Trophoblast cell (in vitro differentiated cells and primary cell): ENCODE measurements around the gene TSEN34.
"Not testable (repeated sequence)": the region's sequence is repeated elsewhere in the genome, so short reads cannot be mapped to it uniquely, and the experiment has no call there.

Experiments
- DNase-seq, 2 donors: peaks; one replicate each; pipeline ENCODE4 v3.0.0-alpha.2; 2016
- H2AFZ ChIP-seq: 2 replicates; pipeline ENCODE4 v1.6.1; 2013; ENCODE audit warnings: low read length, moderate library complexity, mild to moderate bottlenecking; ENCODE audit not compliant: insufficient read depth, poor library complexity
- H2AK5ac ChIP-seq: 2 replicates; pipeline ENCODE4 v1.6.1; 2013; ENCODE audit warnings: mild to moderate bottlenecking, low read length
- H2BK120ac ChIP-seq: 2 replicates; pipeline ENCODE4 v1.6.1; 2013; ENCODE audit warnings: low read length, mild to moderate bottlenecking, moderate library complexity; ENCODE audit not compliant: insufficient read depth, poor library complexity
- H2BK12ac ChIP-seq: 2 replicates; pipeline ENCODE4 v1.6.1; 2013; ENCODE audit warnings: mild to moderate bottlenecking, low read length, moderate library complexity
- H2BK5ac ChIP-seq: 2 replicates; pipeline ENCODE4 v1.6.1; 2013; ENCODE audit warnings: low read length, low read depth, moderate library complexity, mild to moderate bottlenecking; ENCODE audit not compliant: poor library complexity
- H3K14ac ChIP-seq: 2 replicates; pipeline ENCODE4 v1.6.1; 2013; ENCODE audit warnings: mild to moderate bottlenecking, low read length
- H3K18ac ChIP-seq: 2 replicates; pipeline ENCODE4 v1.6.1; 2013; ENCODE audit warnings: mild to moderate bottlenecking, low read length
- H3K23ac ChIP-seq: 2 replicates; pipeline ENCODE4 v1.6.1; 2013; ENCODE audit warnings: low read length
- H3K27ac ChIP-seq: 2 replicates; pipeline ENCODE4 v1.5.1; 2013; ENCODE audit warnings: low read depth, mild to moderate bottlenecking, inconsistent platforms, low read length, moderate library complexity
- H3K27me3 ChIP-seq: 2 replicates; pipeline ENCODE4 v1.6.1; 2013; ENCODE audit warnings: inconsistent platforms, mild to moderate bottlenecking, low read length, moderate library complexity; ENCODE audit not compliant: insufficient read depth
- H3K36me3 ChIP-seq, 2 experiments: 1 replicate in 1 of 2; 2 replicates in 1 of 2; pipeline ENCODE4 v1.6.1; 2013; ENCODE audit warnings: low read length in 2 of 2, mild to moderate bottlenecking in 2 of 2, moderate library complexity in 1 of 2; ENCODE audit not compliant: insufficient read depth in 2 of 2, control insufficient read depth in 1 of 2
- H3K4ac ChIP-seq: 2 replicates; pipeline ENCODE4 v1.6.1; 2013; ENCODE audit warnings: low read depth, mild to moderate bottlenecking, low read length, moderate library complexity
- H3K4me1 ChIP-seq, 2 experiments: 1 replicate in 1 of 2; 2 replicates in 1 of 2; pipeline ENCODE4 v1.6.1; 2013; ENCODE audit warnings: low read length in 2 of 2, mild to moderate bottlenecking in 2 of 2, moderate library complexity in 1 of 2; ENCODE audit not compliant: insufficient read depth in 2 of 2, control insufficient read depth in 1 of 2
- H3K4me2 ChIP-seq: 2 replicates; pipeline ENCODE4 v1.6.1; 2013; ENCODE audit warnings: inconsistent platforms, mild to moderate bottlenecking, low read length, moderate library complexity
- H3K4me3 ChIP-seq: 2 replicates; pipeline ENCODE4 v1.5.1; 2013; ENCODE audit warnings: mild to moderate bottlenecking, low read depth, low read length, inconsistent platforms
- H3K79me1 ChIP-seq: one replicate; pipeline ENCODE4 v1.6.1; 2013; ENCODE audit warnings: low read length
- H3K79me2 ChIP-seq: 2 replicates; pipeline ENCODE4 v1.6.1; 2013; ENCODE audit warnings: low read length, mild to moderate bottlenecking; ENCODE audit not compliant: control insufficient read depth, insufficient read depth, poor library complexity
- H3K9ac ChIP-seq: 2 replicates; pipeline ENCODE4 v1.6.1; 2013; ENCODE audit warnings: mild to moderate bottlenecking, low read length
- H3K9me3 ChIP-seq: 2 replicates; pipeline ENCODE4 v1.6.1; 2013; ENCODE audit warnings: low read depth, mild to moderate bottlenecking, control low read depth, inconsistent platforms, low read length; ENCODE audit not compliant: insufficient read depth
- H4K12ac ChIP-seq: 2 replicates; pipeline ENCODE4 v1.6.1; 2013; ENCODE audit warnings: low read depth, mild to moderate bottlenecking, low read length, moderate library complexity
- H4K8ac ChIP-seq: 2 replicates; pipeline ENCODE4 v1.6.1; 2013; ENCODE audit warnings: low read depth, mild to moderate bottlenecking, low read length, moderate library complexity
- H4K91ac ChIP-seq: one replicate; pipeline ENCODE4 v1.6.1; 2013; ENCODE audit warnings: low read depth, mild to moderate bottlenecking, low read length, moderate library complexity
- WGBS: extraction: QIAGEN DNeasy Blood & Tissue Kit; methylation state at CpG from one replicate; pipeline ENCODE4 v1.1.7; 2013; ENCODE audit warnings: missing lambda C conversion rate; ENCODE audit not compliant: insufficient read length, insufficient coverage; ENCODE audit errors: extremely low coverage; 5-methylcytosine and 5-hydroxymethylcytosine counted together

Gene TSEN34

GRCh38 chr19:54218259-54218658 is 27.2 kb downstream of the TSEN34 start:
- peaks cover 11% of the 10 kb centered on the region in 2 experiments for H3K4me1 ChIP-seq
- no peak overlapping the region for H3K4me2 ChIP-seq
- no CpG with 5 or more reads among the region's 8 CpGs for WGBS

DNA sequence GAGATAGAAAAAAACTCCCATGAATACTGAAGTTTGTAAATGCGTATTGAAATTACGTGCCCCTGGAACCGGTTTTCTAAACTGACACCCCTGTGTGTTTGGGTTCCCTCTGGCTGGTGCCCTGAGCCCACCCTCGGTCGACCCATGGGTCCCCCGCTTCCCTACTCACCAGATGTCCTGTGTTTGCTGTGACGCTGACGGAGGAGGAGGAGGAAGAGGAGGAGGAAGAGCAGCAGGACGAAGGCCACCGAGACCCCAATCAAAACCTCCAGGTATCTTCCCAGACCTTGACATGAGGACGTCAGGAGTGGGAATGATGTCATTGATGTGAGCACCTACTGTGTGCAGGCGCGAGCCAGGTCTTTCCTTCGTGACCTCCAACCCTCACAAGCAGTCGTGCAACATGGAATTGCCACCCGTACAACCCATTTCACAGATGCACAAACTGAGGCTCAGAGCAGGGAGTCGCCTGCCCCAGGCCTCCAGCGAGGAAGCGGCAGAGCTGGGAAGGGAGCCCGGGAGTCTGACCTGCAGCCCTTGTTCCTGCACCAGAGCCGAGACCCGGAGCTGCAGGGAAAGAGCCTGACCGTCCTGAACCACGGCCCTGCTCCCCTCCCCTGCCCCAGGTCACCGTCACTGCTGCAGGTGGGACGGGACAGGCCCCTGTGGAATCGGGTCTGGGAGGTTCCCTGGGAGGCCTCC is 28.0 kb downstream of the TSEN34 start:
- no peak for DNase-seq
- no CpG with 5 or more reads among the region's 27 CpGs for WGBS
- H2BK120ac ChIP-seq, result no peak overlapping the region
- H3K4me3 ChIP-seq, result no peak overlapping the region
- peaks cover 11% of the 10 kb centered on the region in 2 experiments for H3K4me1 ChIP-seq
- no peak overlapping the region for H2BK5ac ChIP-seq
- no peak overlapping the region for H2BK12ac ChIP-seq
- no peak overlapping the region for H3K9ac ChIP-seq
- H3K79me2 ChIP-seq, result no peaks in the 10 kb centered on the region
- H3K4ac ChIP-seq, result no peak overlapping the region
- H4K12ac ChIP-seq, result no peak overlapping the region
- H3K4me2 ChIP-seq, result no peak overlapping the region
- H3K36me3 ChIP-seq, result peaks cover 6 to 7% of the 10 kb centered on the region in 2 experiments
- H3K18ac ChIP-seq, result no peak overlapping the region
- no peak overlapping the region for H3K14ac ChIP-seq
- H2AK5ac ChIP-seq, result no peak overlapping the region
- H2AFZ ChIP-seq, result no peak overlapping the region
- H3K23ac ChIP-seq, result no peak overlapping the region
- no peaks in the 10 kb centered on the region for H3K79me1 ChIP-seq
- no peak overlapping the region for H3K27ac ChIP-seq
- no peak overlapping the region for H4K91ac ChIP-seq
- no peaks in the 10 kb centered on the region for H3K9me3 ChIP-seq
- no peak overlapping the region for H4K8ac ChIP-seq
- H3K27me3 ChIP-seq, result no peaks in the 10 kb centered on the region

More at GRCh38 chr19:54218259-54218658, 27.2 kb downstream of the TSEN34 start:
- Histone ChIP-seq H3K4ac (no peak overlapping the region), H2BK5ac (no peak overlapping the region), H2BK120ac (no peak overlapping the region), H3K14ac (no peak overlapping the region), H3K9me3 (no peaks in the 10 kb centered on the region), H2BK12ac (no peak overlapping the region), H3K9ac (peak overlapping the region; percentile 50), H3K36me3 (peaks cover 6 to 7% of the 10 kb centered on the region in 2 experiments), H3K79me2 (no peaks in the 10 kb centered on the region), H3K79me1 (no peaks in the 10 kb centered on the region), H3K27me3 (no peaks in the 10 kb centered on the region), H2AK5ac (no peak overlapping the region), H3K4me3 (no peak overlapping the region), H3K23ac (no peak overlapping the region), H4K8ac (no peak overlapping the region), H2AFZ (no peak overlapping the region), H3K27ac (no peak overlapping the region), H4K91ac (no peak overlapping the region), H3K18ac (no peak overlapping the region), H4K12ac (no peak overlapping the region)
- no peak for DNase-seq

DNA sequence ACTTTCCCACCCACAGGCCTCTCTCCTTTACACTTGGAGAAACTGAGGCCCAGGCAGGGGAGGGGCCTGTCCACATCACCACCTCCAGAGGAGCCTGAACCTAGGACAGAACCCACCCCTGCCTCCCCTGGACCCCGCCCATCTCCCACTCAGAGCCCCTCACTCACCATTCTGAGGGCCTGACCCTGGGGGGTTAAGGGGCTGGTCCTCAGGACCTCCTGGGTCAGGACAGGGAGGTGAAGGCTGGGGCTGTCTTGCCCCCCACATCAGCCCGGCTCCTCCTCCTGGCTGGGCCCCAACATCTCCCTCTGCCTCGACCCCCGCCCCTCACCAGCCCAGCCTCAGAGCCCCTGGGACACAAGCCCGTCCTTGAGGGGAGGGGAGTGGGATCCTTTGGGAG is 28.6 kb downstream of the TSEN34 start:
- H3K4me2 ChIP-seq, H3K18ac ChIP-seq, H3K79me1 ChIP-seq, H3K79me2 ChIP-seq, H3K36me3 ChIP-seq, H3K27ac ChIP-seq, H2BK120ac ChIP-seq, H3K4me3 ChIP-seq, H2AK5ac ChIP-seq, H2BK5ac ChIP-seq, H2AFZ ChIP-seq, H4K8ac ChIP-seq, H2BK12ac ChIP-seq, H3K4ac ChIP-seq, H3K27me3 ChIP-seq, H4K91ac ChIP-seq, DNase-seq, H4K12ac ChIP-seq, H3K9ac ChIP-seq, H3K9me3 ChIP-seq, H3K23ac ChIP-seq, H3K14ac ChIP-seq: not testable (repeated sequence)
- peaks cover 11% of the 10 kb centered on the region in 2 experiments for H3K4me1 ChIP-seq
- no CpG with 5 or more reads among the region's 5 CpGs for WGBS

DNA sequence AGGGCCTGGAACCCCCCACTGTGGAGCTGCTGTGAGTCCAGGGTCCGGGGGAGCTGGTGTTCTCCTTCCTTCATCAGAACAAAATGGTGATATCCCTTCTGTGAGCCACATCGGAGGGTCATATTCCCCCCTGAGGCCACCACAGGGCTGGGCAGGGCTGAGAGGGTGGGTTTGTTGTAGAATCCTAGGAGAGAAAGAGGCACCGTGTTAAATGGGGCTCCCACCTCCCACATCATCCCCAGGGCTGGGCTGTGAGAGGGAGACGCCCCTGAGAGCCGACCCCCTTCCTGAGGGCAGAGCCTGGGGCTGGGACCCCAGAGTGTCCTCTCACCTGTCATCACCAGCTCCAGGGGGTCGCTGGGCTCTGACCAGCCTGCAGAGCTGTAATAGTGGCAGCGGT is 30.8 kb downstream of the TSEN34 start:
- not testable (repeated sequence) for H3K9ac ChIP-seq, H3K4me3 ChIP-seq, H3K27me3 ChIP-seq, H3K36me3 ChIP-seq, H2AFZ ChIP-seq, H3K79me1 ChIP-seq, H3K4ac ChIP-seq, H2AK5ac ChIP-seq, H3K14ac ChIP-seq, H2BK120ac ChIP-seq, H2BK12ac ChIP-seq, H3K4me1 ChIP-seq, H3K18ac ChIP-seq, H4K8ac ChIP-seq, H4K91ac ChIP-seq, H3K79me2 ChIP-seq, H3K23ac ChIP-seq, DNase-seq, H3K27ac ChIP-seq, H3K9me3 ChIP-seq, H4K12ac ChIP-seq, H3K4me2 ChIP-seq, H2BK5ac ChIP-seq
- no CpG with 5 or more reads among the region's 7 CpGs for WGBS
